Stimulated activated naive B cell treated with anti-CD40 and anti-IgM and Interleukin-4, amounts not matched to agents 10 μg/mL and 1 μg/mL and 100 μg/mL, for 72 hours (primary cell): ENCODE results near the gene EML2.

Experiments
- ATAC-seq, 2 donors: fragments of 150-1000 bp; cut with Tn5 transposase; replicated peaks; 2 replicates each; pipeline ENCODE4 v1.10.0; 2021; ENCODE audit warnings: moderate library complexity in 1 of 2
- DNase-seq: peaks from one replicate; pipeline ENCODE4 v3.0.0; 2021
- H3K27ac Mint-ChIP-seq: one replicate; pipeline ENCODE4 v1.8.0; 2022; ENCODE audit warnings: mild to moderate bottlenecking, mixed read lengths
- H3K27me3 Mint-ChIP-seq, 2 donors: one replicate each; pipeline ENCODE4 v1.8.0; 2022; ENCODE audit warnings: mixed read lengths in 2 of 2
- H3K36me3 Mint-ChIP-seq, 2 donors: one replicate each; pipeline ENCODE4 v1.8.0; 2022; ENCODE audit warnings: mixed read lengths in 2 of 2, mild to moderate bottlenecking in 1 of 2
- H3K4me1 Mint-ChIP-seq, 2 donors: one replicate each; pipeline ENCODE4 v1.8.0; 2022; ENCODE audit warnings: mixed read lengths in 2 of 2, mild to moderate bottlenecking in 1 of 2
- H3K4me3 Mint-ChIP-seq, 2 donors: one replicate each; pipeline ENCODE4 v1.8.0; 2022; ENCODE audit warnings: mild to moderate bottlenecking in 2 of 2, mixed read lengths in 2 of 2, moderate library complexity in 1 of 2
- H3K9me3 Mint-ChIP-seq, 2 donors: one replicate each; pipeline ENCODE4 v1.8.0; 2022; ENCODE audit warnings: mixed read lengths in 2 of 2, mild to moderate bottlenecking in 1 of 2

Gene EML2

GRCh38 chr19:45577111-45577905 is 61.9 kb downstream of the EML2 start:
- ATAC-seq (no peak), DNase-seq (no peak)
- no peak overlapping the region for H3K27ac Mint-ChIP-seq

GRCh38 chr19:45576682-45577081 is 62.5 kb downstream of the EML2 start:
- H3K36me3 Mint-ChIP-seq, result peaks cover 12 to 17% of the 10 kb centered on the region in 2 donors
- no peaks in the 10 kb centered on the region for H3K9me3 Mint-ChIP-seq
- no peak for ATAC-seq
- no peak overlapping the region for H3K27ac Mint-ChIP-seq
- DNase-seq, result no peak
- H3K4me3 Mint-ChIP-seq, result no peak overlapping the region
- H3K27me3 Mint-ChIP-seq, result no peaks in the 10 kb centered on the region
- H3K4me1 Mint-ChIP-seq, result peaks cover 8 to 12% of the 10 kb centered on the region in 2 donors

More at GRCh38 chr19:45577111-45577905, 61.9 kb downstream of the EML2 start:
- no peaks in the 10 kb centered on the region for H3K27me3 Mint-ChIP-seq
- no peak overlapping the region for H3K4me3 Mint-ChIP-seq
- H3K9me3 Mint-ChIP-seq, result no peaks in the 10 kb centered on the region
- peaks cover 13 to 19% of the 10 kb centered on the region in 2 donors for H3K36me3 Mint-ChIP-seq
- H3K4me1 Mint-ChIP-seq, result peaks cover 9 to 12% of the 10 kb centered on the region in 2 donors

- Mint-ChIP-seq H3K4me3 (no peak overlapping the region), H3K9me3 (no peaks in the 10 kb centered on the region), H3K4me1 (peaks cover 6 to 8% of the 10 kb centered on the region in 2 donors), H3K27ac (no peak overlapping the region), H3K27me3 (no peaks in the 10 kb centered on the region), H3K36me3 (peaks cover 6 to 15% of the 10 kb centered on the region in 2 donors)
- DNase-seq (no peak), ATAC-seq (no peak)
Measured at GRCh38 chr19:45575216-45575615, 64.0 kb downstream of the EML2 start.

- DNase-seq (no peak), ATAC-seq (no peak)
- Mint-ChIP-seq H3K27ac (no peak overlapping the region), H3K4me1 (peaks cover 11 to 13% of the 10 kb centered on the region in 2 donors), H3K36me3 (peaks cover 11 to 22% of the 10 kb centered on the region in 2 donors), H3K9me3 (no peaks in the 10 kb centered on the region), H3K27me3 (no peaks in the 10 kb centered on the region), H3K4me3 (no peak overlapping the region)
Measured at GRCh38 chr19:45574526-45574925, 64.7 kb downstream of the EML2 start.

GRCh38 chr19:45571457-45572220 is 67.6 kb downstream of the EML2 start:
- Mint-ChIP-seq H3K27me3 (no peaks in the 10 kb centered on the region), H3K4me3 (no peak overlapping the region), H3K9me3 (no peaks in the 10 kb centered on the region), H3K27ac (no peak overlapping the region), H3K36me3 (peaks cover 7 to 18% of the 10 kb centered on the region in 2 donors), H3K4me1 (peaks cover 5 to 10% of the 10 kb centered on the region in 2 donors)
- ATAC-seq (no peak), DNase-seq (no peak)

- peak; percentile 39 to 54 for ATAC-seq
Measured at GRCh38 chr19:45569619-45570421, 69.4 kb downstream of the EML2 start.

GRCh38 chr19:45568732-45569131 is 70.5 kb downstream of the EML2 start:
- no peak overlapping the region for H3K27ac Mint-ChIP-seq
- no peaks in the 10 kb centered on the region for H3K9me3 Mint-ChIP-seq
- DNase-seq (no peak), ATAC-seq (no peak)
- no peaks in the 10 kb centered on the region for H3K27me3 Mint-ChIP-seq
- peaks cover 9 to 16% of the 10 kb centered on the region in 2 donors for H3K4me1 Mint-ChIP-seq
- H3K36me3 Mint-ChIP-seq, result peaks cover 6 to 15% of the 10 kb centered on the region in 2 donors
- H3K4me3 Mint-ChIP-seq, result no peak overlapping the region

More at GRCh38 chr19:45569619-45570421, 69.4 kb downstream of the EML2 start:
- no peak for DNase-seq
- Mint-ChIP-seq H3K4me3 (no peak overlapping the region), H3K27ac (no peak overlapping the region), H3K27me3 (no peaks in the 10 kb centered on the region), H3K36me3 (peaks cover 6 to 15% of the 10 kb centered on the region in 2 donors), H3K4me1 (peaks cover 3 to 10% of the 10 kb centered on the region in 2 donors), H3K9me3 (no peaks in the 10 kb centered on the region)

GRCh38 chr19:45567609-45568008 is 71.6 kb downstream of the EML2 start:
- no peak overlapping the region for H3K4me3 Mint-ChIP-seq
- no peak for ATAC-seq
- H3K27me3 Mint-ChIP-seq, result no peaks in the 10 kb centered on the region
- H3K27ac Mint-ChIP-seq, result no peak overlapping the region
- H3K9me3 Mint-ChIP-seq, result no peaks in the 10 kb centered on the region
- no peak for DNase-seq
- peaks cover 13 to 26% of the 10 kb centered on the region in 2 donors for H3K4me1 Mint-ChIP-seq
- H3K36me3 Mint-ChIP-seq, result peaks cover 6 to 11% of the 10 kb centered on the region in 2 donors

GRCh38 chr19:45564131-45564780 is 74.9 kb downstream of the EML2 start:
- no peak for ATAC-seq
- Mint-ChIP-seq H3K27ac (peak overlapping the region; percentile 76), H3K4me1 (peaks cover 16 to 17% of the 10 kb centered on the region in 2 donors)

GRCh38 chr19:45560686-45561085 is 78.5 kb downstream of the EML2 start:
- Mint-ChIP-seq H3K36me3 (peaks cover 13 to 15% of the 10 kb centered on the region in 2 donors), H3K9me3 (no peaks in the 10 kb centered on the region), H3K4me1 (peaks cover 25 to 41% of the 10 kb centered on the region in 2 donors), H3K27ac (no peak overlapping the region), H3K4me3 (no peak overlapping the region), H3K27me3 (no peaks in the 10 kb centered on the region)
- ATAC-seq (no peak), DNase-seq (no peak)

More at GRCh38 chr19:45564131-45564780, 74.9 kb downstream of the EML2 start:
- no peaks in the 10 kb centered on the region for H3K9me3 Mint-ChIP-seq
- no peak overlapping the region for H3K4me3 Mint-ChIP-seq
- H3K36me3 Mint-ChIP-seq, result peaks cover 10 to 15% of the 10 kb centered on the region in 2 donors
- no peak for DNase-seq
- no peaks in the 10 kb centered on the region for H3K27me3 Mint-ChIP-seq

- ATAC-seq (no peak), DNase-seq (no peak)
- H3K4me3 Mint-ChIP-seq, result no peak overlapping the region
- no peaks in the 10 kb centered on the region for H3K27me3 Mint-ChIP-seq
- peaks cover 13 to 15% of the 10 kb centered on the region in 2 donors for H3K36me3 Mint-ChIP-seq
- H3K27ac Mint-ChIP-seq, result no peak overlapping the region
- peaks cover 25 to 41% of the 10 kb centered on the region in 2 donors for H3K4me1 Mint-ChIP-seq
- no peaks in the 10 kb centered on the region for H3K9me3 Mint-ChIP-seq
Measured at GRCh38 chr19:45560038-45560437, 79.2 kb downstream of the EML2 start.
